ENCODE measurements around the gene TMEM131L.

DNA sequence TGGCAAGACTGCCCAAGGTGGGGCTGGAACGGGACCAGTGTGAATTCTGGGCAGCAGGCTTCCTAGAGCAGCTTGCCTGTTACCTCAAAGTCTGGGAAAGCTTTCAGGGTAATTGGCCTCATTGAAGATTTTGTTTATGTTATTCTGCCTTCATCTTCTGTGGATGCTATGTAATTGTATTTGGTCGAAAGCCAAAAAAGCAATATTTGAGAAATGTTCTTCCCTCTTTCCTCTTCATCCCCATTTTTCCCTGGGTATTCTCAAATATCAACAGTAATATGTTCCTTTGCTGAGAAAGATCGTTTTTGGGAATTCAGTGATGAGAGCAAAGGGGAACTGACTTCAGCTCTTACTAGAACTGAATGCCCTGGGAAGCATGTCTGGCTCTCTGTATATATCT lies 12.9 kb downstream of the TMEM131L start:
- TF ChIP-seq, protein P1, sequence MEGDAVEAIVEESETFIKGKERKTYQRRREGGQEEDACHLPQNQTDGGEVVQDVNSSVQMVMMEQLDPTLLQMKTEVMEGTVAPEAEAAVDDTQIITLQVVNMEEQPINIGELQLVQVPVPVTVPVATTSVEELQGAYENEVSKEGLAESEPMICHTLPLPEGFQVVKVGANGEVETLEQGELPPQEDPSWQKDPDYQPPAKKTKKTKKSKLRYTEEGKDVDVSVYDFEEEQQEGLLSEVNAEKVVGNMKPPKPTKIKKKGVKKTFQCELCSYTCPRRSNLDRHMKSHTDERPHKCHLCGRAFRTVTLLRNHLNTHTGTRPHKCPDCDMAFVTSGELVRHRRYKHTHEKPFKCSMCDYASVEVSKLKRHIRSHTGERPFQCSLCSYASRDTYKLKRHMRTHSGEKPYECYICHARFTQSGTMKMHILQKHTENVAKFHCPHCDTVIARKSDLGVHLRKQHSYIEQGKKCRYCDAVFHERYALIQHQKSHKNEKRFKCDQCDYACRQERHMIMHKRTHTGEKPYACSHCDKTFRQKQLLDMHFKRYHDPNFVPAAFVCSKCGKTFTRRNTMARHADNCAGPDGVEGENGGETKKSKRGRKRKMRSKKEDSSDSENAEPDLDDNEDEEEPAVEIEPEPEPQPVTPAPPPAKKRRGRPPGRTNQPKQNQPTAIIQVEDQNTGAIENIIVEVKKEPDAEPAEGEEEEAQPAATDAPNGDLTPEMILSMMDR (IDR thresholded peaks at IDR 0.05; ENCODE audit: insufficient read depth, low read depth, low read length), result no peak
- no peak for TF ChIP-seq EZH2 (IDR thresholded peaks at IDR 0.05; ENCODE audit: insufficient read depth, low read length)

All from astrocyte (in vitro differentiated cells and primary cell).